GM19324 (cell line): Measurements from ENCODE around the gene GPC6.
"Not testable (repeated sequence)": the region's sequence is repeated elsewhere in the genome, so short reads cannot be mapped to it uniquely, and the experiment has no call there.

ENCODE experiments used
- ATAC-seq: cut with Tn5 transposase; IDR thresholded peaks from one replicate; pipeline ENCODE4 v1.9.1; 2021; ENCODE audit warnings: mild to moderate bottlenecking, moderate library complexity; ENCODE audit not compliant: unreplicated experiment, low FRiP score

The GPC6 gene

GRCh38 chr13:93226623-93227279 is at the start of gene GPC6:
GPC6 (plus strand) TSS chr13:93226807.
- no peak for ATAC-seq

GRCh38 chr13:93180356-93180969 is 46.1 kb upstream of the GPC6 start:
- no peak for ATAC-seq

- ATAC-seq: no peak
Measured at GRCh38 chr13:93182406-93182805, 44.2 kb upstream of the GPC6 start.

GRCh38 chr13:93183302-93183701 is 43.3 kb upstream of the GPC6 start:
- ATAC-seq: no peak

GRCh38 chr13:93190006-93190405 is 36.6 kb upstream of the GPC6 start:
- no peak for ATAC-seq

GRCh38 chr13:93193682-93194081 is 32.9 kb upstream of the GPC6 start:
- ATAC-seq: no peak

GRCh38 chr13:93199856-93200255 is 26.8 kb upstream of the GPC6 start:
- ATAC-seq: no peak

- no peak for ATAC-seq
Measured at GRCh38 chr13:93200626-93201025, 26.0 kb upstream of the GPC6 start.

GRCh38 chr13:93201992-93202558 is 24.5 kb upstream of the GPC6 start:
- no peak for ATAC-seq

- ATAC-seq: not testable (repeated sequence)
Measured at GRCh38 chr13:93206778-93207392, 19.7 kb upstream of the GPC6 start.

GRCh38 chr13:93216122-93216521 is 10.5 kb upstream of the GPC6 start:
- ATAC-seq: no peak

- ATAC-seq: no peak
Measured at GRCh38 chr13:93217721-93218261, 8.8 kb upstream of the GPC6 start.

GRCh38 chr13:93218583-93218982 is 8.0 kb upstream of the GPC6 start:
- ATAC-seq: no peak

GRCh38 chr13:93220073-93220472 is 6.5 kb upstream of the GPC6 start:
- no peak for ATAC-seq

GRCh38 chr13:93222976-93223375 is 3.6 kb upstream of the GPC6 start:
- no peak for ATAC-seq

GRCh38 chr13:93224535-93224934 is 2.1 kb upstream of the GPC6 start:
- ATAC-seq: no peak

- ATAC-seq: no peak
Measured at GRCh38 chr13:93225610-93226009, 997 bp upstream of the GPC6 start.

GRCh38 chr13:93226065-93226622 is 463 bp upstream of the GPC6 start:
- ATAC-seq: no peak

GRCh38 chr13:93227280-93227877 is 772 bp downstream of the GPC6 start:
- no peak for ATAC-seq

GRCh38 chr13:93227878-93228642 is 1.5 kb downstream of the GPC6 start:
- ATAC-seq: no peak
